Right forelimb (tissue), 1 donor: Measurements from ENCODE around the gene NCOA4.
"Not testable (repeated sequence)": the region's sequence is repeated elsewhere in the genome, so short reads cannot be mapped to it uniquely, and the experiment has no call there.

Experiments used
- DNase-seq: peaks from one replicate; pipeline ENCODE4 v3.0.0-alpha.2; 2018

The NCOA4 gene

DNA sequence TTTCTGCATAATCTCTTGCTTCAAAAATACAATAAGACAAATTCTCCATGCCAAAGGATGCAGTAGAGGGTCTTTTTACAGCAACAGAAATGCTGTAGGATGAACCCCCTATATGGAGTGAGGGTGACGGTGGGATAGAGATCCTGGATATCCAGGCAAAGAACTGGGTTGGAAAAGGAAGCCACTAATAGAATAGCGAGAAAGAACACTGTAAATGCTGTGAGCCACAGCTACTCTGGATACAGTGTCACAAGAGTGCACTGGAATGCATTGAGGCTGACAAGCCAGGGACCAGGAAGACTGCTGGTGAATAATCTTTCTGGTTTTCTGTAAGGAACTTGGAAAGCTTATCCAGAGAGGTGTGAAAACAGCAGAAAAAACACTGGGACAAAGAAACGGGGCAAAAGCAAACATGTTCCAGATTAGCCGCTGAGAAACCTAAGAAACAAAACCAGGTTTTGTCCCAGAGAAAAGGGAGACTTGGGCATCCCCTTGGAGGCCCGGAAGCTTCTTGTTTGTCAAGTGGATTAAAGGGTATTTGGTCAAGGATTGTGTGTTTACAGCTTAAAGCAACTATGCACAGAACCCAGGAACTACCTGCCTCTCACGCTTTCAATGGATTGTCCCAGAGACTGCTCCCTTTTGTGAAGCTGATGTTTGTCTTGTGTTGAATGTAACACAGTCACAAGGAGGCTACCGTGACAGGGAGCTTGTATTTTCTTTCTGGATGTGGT, 21.8 kb upstream of the NCOA4 start:
- no peak for DNase-seq

GRCh38 chr10:46050941-46051623, 20.7 kb upstream of the NCOA4 start:
- no peak for DNase-seq

DNA sequence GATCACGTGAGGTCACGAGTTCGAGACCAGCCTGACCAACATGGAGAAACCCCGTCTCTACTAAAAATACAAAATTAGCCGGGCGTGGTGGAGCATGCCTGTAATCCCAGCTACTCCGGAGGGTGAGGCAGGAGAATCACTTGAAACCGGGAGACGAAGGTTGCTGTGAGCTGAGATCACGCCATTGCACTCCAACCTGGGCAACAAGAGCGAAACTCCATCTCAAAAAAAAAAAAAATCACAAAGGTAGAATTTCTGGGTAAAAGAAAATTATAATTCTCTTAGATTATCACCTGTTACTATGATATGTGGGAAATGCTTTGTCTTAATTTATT, 19.0 kb upstream of the NCOA4 start:
- DNase-seq, result not testable (repeated sequence)

DNA sequence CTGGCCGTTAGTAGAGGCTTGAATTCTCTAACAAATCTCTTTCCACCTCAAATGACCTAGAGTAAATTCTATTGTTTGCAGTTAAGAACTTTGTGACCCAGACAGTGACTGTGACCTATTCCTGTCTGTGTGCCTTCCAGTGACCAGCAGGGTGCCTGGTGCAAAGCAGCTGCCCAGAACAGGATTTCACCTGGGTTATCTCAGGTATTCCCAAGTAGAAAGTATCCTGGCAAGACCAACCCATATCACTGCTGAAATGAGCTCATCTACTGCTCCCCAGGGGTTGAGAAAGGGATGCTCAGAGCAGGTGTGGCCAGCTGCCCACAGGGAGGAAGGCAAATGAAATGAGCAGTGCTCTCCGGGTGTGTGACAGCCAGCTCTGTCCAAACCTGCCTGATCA, 17.7 kb upstream of the NCOA4 start:
- no peak for DNase-seq

DNA sequence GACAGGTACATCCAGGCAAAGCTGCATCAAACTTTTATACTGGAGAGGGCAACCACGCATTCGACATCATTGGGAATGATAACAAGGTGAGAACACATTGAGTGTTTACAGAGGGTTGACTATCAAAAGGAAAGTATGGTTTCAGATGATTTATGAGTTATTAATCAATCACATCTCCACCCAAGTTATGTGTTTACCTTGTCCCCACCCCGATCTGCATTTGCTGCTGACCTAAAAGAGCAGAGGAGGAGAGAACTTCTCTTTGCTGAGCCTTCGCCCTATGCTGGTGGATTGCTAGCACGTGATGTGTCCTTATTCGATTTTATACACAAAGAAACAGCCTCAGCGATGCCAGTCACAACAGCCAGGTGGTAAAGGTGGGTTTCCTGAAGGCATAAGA, 15.8 kb upstream of the NCOA4 start, which contains the start of gene MSMB:
TSS of gene MSMB (minus strand) at position 9 of the 400 bp plus-strand sequence. CDS start 32 bp downstream, outside the sequence.
- no peak for DNase-seq

DNA sequence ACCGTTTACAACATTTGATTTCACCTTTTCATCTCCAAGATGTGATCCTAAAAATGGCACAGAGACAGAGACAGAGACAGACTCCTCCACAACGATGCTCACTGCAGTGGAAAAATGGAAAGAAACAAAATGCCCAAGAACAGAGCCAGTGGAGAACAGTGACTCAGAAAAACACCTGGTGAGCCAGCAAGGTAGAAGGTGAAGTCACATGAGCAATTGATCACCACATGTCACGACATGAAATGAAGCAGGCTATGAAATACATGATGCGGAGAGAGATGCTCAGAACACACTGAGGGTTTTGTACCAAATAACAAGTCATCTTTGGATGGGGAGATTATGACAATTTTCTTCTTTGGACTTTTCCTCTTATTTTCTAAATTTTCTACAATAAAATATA, 12.1 kb upstream of the NCOA4 start:
- no peak for DNase-seq

GRCh38 chr10:46040004-46040403, 9.6 kb upstream of the NCOA4 start:
- no peak for DNase-seq

- DNase-seq, result no peak
Observed at GRCh38 chr10:46037107-46037825, 6.8 kb upstream of the NCOA4 start.

DNA sequence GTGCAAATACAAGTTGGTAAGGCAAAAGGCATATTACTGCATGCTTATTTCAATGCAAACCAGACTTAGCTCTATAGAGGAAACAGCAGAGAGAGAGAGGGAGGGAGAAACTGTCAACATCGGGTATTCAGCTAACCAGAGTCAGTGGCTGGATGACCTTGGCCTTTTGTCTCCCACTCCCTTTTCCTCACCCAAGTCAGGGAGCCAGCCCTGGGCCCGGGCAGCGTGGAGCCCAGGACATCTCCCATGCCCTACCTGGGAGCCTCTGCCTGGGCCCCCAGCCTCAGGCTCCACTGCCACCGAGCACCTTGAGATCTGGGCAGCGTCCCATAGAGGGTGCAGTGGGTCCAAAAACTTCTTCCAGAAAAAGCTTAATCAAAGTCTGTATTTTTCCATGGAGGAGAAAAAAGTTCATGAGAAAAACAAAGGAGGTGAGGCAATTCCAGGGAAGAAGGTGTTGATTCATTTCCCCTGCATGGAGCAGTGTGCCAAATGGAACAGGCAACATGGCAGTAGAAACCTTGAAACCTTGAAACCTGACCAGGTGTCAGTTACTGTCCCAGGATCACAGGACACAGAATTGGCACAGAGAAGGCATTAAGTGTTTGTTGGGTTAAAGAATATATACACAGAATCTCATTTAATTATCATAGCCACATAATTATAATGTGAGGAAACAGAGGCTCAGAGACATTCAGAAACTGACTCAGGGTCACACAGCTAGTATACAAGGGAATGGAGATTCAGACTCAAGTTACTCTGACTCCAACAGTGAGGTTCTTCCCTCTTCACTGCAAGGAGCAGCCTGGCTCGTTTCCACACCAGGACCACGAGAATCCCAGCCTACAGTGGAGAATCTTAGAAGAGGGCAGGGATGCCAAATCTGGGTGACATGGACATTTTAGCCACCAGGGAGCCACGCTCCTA, 5.8 kb upstream of the NCOA4 start:
- DNase-seq, result no peak

DNA sequence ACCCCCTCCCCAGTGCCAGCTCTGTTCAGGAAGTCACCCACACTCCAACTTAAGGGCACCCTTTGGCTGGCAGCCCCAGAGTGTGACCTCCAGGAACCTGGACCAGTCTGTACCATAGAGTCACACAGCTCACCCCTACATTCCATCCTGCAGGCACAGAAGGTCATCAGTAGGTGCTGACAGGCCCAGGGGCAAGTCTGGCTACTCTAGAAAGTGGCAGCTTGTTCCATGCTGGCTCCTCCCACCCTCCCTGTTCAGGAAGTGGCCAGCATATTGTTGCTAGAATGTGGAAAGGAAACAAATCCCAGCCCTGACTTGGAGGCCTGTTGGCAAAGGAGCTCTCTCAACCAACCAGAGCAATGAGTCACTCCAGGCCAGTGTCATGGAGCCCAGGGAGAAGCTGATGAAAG, 3.2 kb upstream of the NCOA4 start:
- no peak for DNase-seq

DNA sequence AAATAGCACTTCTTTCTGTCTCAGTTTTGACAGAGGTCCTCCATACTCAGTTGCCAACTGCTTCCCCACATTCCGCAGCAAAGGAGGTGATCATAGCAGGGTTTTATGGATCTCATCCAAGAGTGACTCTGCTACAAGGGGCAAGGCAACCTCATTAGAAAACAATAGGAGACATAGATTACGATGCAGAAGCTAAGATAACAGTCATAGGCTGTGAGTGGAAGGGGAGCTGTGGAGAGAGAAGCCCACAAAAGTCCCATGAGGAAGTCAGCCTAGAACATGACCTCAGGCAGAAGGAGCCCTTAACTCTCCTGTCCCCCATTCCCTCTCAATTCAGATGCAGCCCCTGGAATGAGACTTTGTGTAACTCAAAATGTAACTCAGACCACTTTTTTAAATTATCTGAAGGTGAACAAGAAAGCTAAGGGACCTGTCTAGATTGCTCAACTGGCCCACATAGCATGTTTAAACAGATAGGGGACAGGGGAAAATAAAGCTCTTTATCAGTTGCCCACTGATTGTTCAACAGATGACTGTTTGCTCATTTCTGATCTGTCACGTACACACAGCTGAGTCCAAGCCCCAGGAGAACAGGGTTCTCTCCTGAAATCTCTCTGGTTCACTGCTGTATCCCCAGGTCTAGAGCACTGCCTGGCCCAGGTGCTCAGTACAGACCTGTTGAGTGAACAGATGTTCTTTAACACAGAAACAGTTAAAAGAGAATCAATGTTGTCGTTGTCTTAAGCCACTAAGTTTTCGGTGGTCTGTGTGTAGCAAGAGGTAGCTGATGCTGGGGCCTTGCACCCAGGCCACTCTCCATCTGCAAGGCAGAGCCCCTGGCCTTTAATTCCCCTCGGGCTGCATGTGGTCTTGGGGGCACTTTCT, 1.5 kb upstream of the NCOA4 start:
- no peak for DNase-seq

DNA sequence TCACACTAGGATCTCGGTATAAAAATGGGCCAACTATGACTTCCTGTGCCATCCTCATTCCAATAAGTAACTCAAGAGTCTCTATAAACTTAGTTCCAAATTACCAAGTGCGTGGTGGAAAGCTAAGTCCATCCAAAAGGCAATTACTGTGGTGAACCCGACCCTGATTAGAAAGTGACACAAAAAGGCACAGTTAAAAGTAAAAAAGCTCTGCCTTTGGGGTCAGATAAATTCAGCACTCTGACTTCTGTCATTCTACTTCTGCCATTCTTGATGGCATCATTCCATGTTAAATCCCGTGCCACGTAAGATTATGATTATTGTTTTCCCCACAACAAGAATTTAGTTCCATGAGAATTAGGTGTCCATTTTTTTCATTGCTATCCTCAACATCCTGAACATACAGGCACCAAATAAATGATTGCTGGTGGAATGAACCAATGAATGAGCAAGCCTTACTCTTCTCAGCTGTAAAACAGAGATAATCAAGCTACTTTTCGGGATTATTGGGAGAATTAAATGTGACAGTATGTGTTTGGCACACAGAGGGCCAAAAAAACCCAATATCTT, 877 bp downstream of the NCOA4 start:
- DNase-seq, result no peak

DNA sequence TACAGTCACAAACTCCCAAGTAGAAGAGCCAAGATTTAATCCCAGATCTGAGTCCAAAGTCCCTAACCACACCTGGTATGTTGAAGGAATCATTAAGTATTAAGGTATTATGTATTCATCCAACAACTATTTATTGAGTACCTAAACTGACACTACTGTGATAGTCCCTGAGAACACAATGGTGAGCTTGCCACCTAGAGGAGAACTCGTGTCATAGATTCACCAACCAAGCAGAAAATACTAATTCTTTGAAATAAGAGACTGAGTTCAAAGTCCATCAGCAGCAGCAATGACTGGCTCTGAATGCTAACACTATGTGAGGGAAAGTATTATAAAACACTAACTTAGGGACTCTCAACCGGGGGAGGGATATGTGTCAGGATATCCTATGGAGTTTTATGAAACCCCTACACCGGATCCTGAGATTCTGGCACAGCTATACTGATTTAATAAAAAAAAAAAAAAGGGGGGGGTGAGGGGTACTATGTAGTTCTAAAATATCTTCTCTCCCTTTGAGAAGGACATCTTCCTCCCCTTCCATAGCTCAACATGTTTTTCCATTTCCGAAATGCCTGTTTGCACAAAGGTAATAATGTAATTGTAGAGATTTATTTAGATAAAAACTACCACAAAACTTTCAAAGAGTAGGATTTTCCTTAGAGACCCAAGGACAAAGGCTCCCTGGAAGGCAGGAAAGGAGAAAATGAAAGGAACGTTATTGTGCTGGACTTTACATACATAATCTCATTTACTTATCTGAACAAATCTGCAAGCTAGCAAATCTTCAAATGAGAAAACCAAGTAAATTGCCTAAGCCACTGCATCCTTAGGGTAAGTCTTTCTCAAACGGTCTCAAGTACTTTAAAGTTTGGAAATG, 1.6 kb downstream of the NCOA4 start:
- DNase-seq, result no peak

- no peak for DNase-seq
Observed at GRCh38 chr10:46026106-46026505, 4.3 kb downstream of the NCOA4 start.

GRCh38 chr10:46025406-46025805, 5.0 kb downstream of the NCOA4 start:
- DNase-seq, result no peak

GRCh38 chr10:46024948-46025347, 5.5 kb downstream of the NCOA4 start:
- DNase-seq, result no peak

GRCh38 chr10:46022978-46023702, 7.3 kb downstream of the NCOA4 start:
- DNase-seq, result peak; percentile 88

DNA sequence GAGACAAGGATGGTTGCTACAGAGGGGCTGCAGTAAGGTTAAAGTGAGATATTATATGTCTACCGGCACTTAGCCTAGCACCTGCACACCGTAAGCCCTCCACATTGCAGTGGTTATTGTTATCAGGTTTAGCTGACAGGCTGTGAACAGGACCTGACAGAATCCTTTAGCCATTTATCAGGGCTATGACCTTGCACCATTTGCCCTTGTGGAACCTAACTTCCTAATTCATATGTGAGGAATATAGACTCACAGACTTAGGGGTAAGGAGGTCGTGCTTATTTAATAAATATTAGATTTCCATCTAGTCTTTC, 10.1 kb downstream of the NCOA4 start:
- DNase-seq, result no peak

DNA sequence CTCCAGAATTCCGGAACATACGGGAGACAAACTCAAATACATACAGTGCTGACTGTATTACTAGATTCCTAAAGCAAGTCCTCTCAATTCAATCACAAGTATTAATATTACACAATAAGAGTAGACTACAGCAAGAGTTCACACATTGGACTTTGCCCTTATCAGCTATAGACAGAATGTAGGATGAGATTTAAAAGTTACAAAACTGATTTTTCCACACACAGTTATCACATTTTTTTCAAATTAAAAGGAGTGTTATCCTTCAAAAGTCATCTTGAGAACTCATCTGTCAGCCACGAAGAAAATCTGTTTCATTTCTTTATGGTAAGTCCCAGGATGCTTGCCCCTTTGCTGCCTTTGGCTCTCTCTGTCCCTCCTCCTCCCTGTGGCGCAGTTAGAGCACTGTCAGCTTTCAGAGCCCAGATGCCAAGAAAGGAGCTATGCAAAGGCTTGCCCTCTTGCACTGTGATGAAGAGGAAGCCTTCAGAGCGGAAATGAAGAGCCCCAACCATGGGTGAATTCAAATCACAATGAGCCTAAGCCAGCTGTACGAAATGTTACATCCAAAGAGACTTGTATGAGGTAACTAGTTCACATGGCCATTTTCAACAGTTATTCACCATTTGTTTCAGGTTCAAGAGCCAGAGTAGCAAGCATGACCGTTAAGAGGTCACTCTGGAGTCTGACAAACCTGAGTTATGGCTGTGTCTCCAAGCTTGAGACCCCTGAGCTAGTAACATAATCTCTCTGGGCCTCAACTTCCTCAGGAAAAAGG, 10.7 kb downstream of the NCOA4 start:
- DNase-seq, result no peak
